NCI-H1105 treated with DMSO at 0.1 percent for 48 hours (cell line): ENCODE data around the gene TPST2.

Experiments used
- DNase-seq: peaks from one replicate; lab custom pipeline; 2025; lab: John Stamatoyannopoulos, UW

The TPST2 gene

GRCh38 chr22:26579331-26579886 lies 10.5 kb downstream of the TPST2 start:
- no peak for DNase-seq

DNA sequence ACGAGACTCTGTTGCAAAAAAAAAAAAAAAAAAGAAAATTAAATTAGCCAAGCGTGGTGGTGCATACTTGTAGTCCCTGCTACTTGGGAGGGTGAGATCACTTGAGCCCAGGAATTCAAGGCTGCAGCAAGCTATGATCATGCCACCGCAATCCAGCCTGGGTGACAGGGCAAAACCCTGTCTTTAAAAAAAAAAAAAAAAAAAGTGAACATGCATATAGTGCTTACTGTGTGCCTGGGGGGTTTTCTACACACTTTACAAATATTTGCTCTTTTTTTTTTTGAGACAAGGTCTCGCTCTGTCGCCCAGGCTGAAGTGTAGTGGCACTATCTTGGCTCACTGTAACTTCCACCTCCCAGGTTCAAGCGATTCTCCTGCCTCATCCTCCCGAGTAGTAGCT lies 12.9 kb downstream of the TPST2 start:
- DNase-seq: no peak

DNA sequence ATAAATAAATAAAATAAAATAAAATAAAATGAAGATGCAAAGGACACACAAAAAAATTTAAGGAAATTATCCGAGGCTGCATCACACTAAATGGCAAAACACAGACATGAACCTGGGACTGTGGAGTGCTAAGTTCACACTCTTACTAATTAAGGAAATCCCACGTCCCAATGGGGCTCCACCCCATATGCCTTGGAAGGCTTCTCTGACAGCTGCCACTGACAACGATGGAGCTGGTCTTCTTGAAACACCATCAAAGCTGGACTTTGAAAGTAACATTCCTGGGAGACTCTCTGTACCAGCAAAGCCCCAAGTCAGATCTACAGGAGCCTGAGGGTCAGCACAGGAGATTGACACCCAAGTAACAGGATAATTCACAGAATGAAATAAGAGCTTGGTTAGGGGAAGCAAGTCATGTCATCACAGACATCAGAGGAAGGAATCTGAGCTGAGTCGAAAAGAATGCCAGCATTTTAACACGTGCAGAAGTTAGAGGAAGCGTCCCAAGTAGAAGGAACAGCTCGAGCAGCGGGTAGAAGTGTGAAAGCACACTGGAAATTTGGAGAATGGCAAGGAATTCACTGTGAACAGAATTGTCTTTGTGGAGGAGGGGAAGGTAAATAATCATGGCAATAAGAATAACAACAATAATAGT lies 13.8 kb downstream of the TPST2 start:
- DNase-seq: no peak

GRCh38 chr22:26574001-26574723 lies 15.8 kb downstream of the TPST2 start:
- DNase-seq: no peak

GRCh38 chr22:26573026-26573662 lies 16.8 kb downstream of the TPST2 start:
- DNase-seq: no peak

DNA sequence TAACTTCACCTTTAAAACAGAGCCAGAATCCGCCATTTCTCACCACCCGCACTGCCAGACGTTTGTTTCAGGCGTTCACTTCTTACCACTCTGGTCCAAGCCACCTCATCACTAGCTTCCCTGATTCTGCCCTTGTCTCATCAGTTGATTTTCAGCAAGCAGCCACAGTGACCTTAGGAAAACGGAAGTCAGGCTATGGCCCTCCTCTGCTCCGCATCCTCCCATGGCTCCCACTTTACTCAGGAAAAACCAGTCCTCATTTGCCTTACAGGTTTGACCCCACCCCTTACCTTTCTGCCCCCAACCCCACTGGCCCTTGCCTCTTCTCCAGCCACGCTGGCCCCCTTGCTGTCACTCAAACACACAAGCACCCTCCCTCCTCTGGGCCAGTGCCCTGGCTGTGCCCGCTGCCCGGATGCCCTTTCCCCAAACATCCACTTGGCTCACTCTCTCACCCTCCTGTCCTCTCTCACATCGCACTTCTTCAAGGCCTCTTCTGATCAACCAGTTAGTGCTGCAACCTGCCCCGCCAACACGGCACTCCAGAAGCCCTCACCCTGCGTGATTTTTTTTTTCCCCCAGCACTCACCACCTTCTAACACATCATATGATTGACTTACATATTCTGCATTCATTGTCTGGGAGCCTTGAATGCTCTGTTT lies 18.9 kb downstream of the TPST2 start:
- no peak for DNase-seq

GRCh38 chr22:26570115-26570514 lies 19.8 kb downstream of the TPST2 start:
- DNase-seq: no peak

DNA sequence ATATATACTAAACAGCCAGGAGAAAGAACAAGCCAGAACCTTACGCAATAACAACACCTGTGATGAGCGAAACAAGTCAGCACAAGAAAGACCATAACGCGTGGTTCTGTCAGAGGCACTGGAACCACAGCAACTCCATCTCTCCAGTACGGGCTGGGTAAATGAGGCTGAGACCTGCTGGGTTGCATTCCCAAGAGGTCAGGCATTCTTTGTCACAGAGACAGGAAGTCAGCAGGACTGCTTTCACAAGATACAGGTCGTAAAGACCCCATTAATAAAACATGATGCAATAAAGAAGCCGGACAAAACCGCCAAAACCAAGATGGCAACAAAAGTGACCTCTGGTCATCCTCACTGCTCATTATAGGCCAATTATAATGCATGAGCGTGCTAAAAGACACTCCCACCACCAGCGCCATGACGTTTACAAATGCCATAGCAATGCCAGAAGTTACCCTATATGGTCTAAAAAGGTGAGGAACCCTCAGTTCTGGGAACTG lies 21.7 kb downstream of the TPST2 start:
- no peak for DNase-seq

DNA sequence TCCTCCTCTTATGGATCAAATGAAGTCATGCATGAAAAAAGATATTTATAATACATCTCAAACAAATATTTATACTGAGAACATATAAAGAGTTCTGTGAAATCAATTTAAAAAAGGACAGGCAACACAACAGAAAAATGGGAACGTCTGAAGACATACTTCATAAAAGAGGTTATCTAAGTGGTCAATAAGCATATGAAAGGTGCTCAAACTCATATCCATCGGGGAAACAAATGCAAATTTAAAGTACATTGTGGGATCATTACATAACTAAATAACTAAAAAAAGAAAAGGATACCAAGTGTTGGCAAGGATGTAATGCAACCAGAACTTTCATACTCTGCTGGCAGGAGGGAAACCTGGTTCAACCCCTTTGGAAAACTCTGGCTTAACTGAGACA lies 22.3 kb downstream of the TPST2 start:
- no peak for DNase-seq

GRCh38 chr22:26566994-26567393 lies 22.9 kb downstream of the TPST2 start:
- DNase-seq: no peak

DNA sequence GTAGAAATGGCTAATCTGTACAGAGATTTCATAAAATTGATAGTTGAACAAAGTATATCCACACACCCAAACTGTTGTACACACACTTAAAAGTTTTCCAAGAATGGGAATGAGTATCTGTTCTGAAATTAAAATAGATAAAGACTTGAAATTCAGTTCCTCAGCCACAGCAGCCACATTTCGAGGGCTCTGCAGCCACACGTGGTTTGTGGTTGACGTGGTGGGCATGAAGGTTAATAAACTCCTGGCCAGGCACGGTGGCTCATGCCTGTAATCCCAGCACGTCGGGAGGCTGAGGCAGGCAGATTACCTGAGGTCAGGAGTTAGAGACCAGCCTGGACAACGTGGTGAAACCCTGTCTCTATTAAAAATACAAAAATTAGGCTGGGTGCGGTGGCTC lies 24.0 kb downstream of the TPST2 start:
- no peak for DNase-seq

DNA sequence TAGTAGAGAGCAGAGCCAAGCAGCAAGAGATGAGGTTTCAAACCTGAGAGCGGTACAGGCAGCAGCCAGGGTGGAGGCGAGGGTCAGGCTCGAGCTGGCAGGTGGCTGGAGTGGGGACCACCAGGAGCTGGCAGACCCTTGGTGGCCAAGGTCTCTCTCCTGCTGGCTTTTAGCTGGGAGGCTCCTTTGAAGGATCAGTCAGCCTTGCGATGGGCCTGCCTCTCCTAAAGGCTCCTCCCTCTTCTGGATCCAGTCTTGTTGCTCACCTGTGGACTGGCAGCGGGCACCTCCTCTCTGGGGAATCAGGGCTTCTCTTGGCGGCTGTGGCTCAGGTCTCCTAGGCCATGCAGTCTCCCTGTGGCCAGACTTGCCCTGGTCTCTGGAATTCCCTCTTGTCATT lies 24.8 kb downstream of the TPST2 start:
- DNase-seq: no peak

- no peak for DNase-seq
Measured at GRCh38 chr22:26564672-26565071, 25.3 kb downstream of the TPST2 start.

GRCh38 chr22:26564181-26564580 lies 25.8 kb downstream of the TPST2 start:
- no peak for DNase-seq

DNA sequence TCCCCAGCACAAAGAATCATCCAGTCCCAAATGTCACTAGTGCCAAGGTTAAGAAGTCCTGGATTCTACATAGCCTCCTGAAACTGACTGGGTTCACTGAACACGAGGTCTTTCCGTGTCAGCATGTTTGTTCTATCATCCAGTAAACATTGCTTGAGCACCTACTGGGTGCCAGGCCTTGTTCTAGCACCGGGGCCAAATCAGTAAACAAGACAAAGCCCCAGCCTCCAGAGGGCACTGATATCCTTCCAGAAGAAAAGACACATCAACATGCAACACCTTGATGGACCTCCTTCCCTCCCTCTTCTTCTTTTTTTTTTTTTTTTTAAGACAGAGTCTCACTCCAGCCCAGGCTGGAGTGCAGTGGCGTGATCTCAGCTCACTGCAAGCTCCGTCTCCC lies 26.9 kb downstream of the TPST2 start:
- DNase-seq: no peak

GRCh38 chr22:26561756-26562417 lies 28.0 kb downstream of the TPST2 start:
- DNase-seq: no peak

DNA sequence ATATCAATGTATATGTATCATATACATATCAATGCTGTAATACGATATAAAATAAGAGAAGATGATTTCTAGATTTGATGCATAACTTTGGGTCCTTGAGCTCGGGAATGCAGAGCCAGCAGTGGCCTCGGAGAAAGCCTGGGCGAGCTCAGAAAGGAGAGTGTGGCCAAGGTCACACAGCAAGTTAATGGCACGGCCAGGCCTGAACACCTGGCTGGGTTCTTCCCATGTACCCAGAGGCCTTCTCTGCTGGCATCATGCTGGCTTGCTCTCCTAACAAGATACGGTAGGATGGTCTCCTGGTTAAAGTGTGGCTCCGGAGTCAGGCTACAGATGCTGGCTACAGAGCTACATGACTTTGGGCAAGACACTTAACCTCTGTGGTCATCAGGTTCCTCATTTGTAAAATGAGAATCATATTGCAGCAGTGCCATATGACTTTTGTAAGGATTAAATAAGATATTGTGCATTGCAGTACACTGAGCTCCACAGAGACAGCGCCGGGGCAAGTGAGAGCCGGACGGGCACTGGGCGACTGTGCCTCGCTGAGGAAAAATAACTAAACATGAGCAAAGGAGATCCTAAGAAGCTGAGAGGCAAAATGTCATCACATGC lies 29.9 kb downstream of the TPST2 start:
- DNase-seq: no peak

GRCh38 chr22:26558248-26558895 lies 31.6 kb downstream of the TPST2 start:
- no peak for DNase-seq

GRCh38 chr22:26556904-26557303 lies 33.0 kb downstream of the TPST2 start:
- no peak for DNase-seq

DNA sequence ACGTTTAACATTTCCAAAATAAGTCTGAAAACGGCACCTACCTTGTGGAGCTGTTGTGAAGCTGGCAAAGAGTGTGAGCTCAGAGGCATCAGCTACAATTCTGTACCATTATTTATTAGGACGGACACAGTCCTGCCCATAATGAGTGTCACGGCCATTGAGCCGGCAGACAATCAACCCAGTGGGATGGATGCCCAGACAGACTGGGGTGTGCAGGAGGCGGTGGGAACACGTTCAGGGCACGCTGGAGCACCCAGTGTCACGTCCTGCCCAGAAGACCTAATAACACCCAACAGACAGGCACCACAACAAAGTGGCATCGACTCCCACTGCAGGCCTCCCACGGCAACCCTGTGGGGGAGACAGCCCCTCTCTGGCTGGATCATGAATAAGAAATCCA lies 34.5 kb downstream of the TPST2 start:
- DNase-seq: no peak

DNA sequence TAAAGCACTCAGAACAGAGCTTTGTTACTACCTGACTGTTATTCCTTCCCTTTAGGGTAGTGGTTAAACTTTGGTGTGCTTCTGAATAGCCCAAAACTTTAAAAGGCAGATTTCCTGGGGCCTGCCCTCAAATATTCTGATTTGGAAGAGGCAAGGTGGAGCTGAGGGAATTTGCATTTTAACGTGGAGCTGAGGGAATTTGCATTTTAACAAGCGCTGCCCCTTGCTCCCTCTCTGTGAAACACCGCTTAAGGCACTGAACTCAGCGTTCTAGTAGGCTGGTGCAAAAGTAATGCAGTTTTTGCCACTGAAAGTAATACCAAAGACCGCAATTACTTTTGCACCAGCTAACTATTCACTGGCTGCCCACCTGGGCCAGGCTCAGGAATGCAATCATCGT lies 35.0 kb downstream of the TPST2 start:
- DNase-seq: no peak
